IMR-90 (cell line): ENCODE measurements around the gene CNP.

Experiments
- BHLHE40 ChIP-seq: fragments of 150-350 bp; IDR thresholded peaks from 2 replicates; pipeline ENCODE4 v1.6.1; 2016; ENCODE audit warnings: mild to moderate bottlenecking, low read depth, low read length
- CEBPB ChIP-seq: IDR thresholded peaks from 2 replicates; pipeline ENCODE4 v1.6.1; 2012; ENCODE audit warnings: low read depth, low read length, improper control_type of control experiment
- FOS ChIP-seq: fragments of 150-350 bp; IDR thresholded peaks from 2 replicates; pipeline ENCODE4 v1.6.1; 2016; ENCODE audit warnings: low read depth, low read length
- MAZ ChIP-seq: IDR thresholded peaks from 2 replicates; pipeline ENCODE4 v1.6.1; 2012; ENCODE audit warnings: low read depth, mild to moderate bottlenecking, low read length, improper control_type of control experiment, moderate library complexity, borderline replicate concordance
- MXI1 ChIP-seq: IDR thresholded peaks from 2 replicates; pipeline ENCODE4 v1.6.1; 2012; ENCODE audit warnings: low read depth, mild to moderate bottlenecking, low read length, moderate library complexity, borderline replicate concordance
- POLR2A ChIP-seq: IDR thresholded peaks from 2 replicates; pipeline ENCODE4 v1.6.1; 2012; ENCODE audit warnings: mild to moderate bottlenecking, low read depth, low read length
- RAD21 ChIP-seq: IDR thresholded peaks from 2 replicates; pipeline ENCODE4 v1.6.1; 2012; ENCODE audit warnings: low read length, improper control_type of control experiment
- RCOR1 ChIP-seq: IDR thresholded peaks from 2 replicates; pipeline ENCODE4 v1.6.1; 2012; ENCODE audit warnings: mild to moderate bottlenecking, low read length, improper control_type of control experiment; ENCODE audit not compliant: insufficient replicate concordance
- RFX5 ChIP-seq: IDR thresholded peaks from 2 replicates; pipeline ENCODE4 v1.8.0; 2012; ENCODE audit warnings: low read depth, mild to moderate bottlenecking, low read length, moderate library complexity
- SMC3 ChIP-seq: fragments of 150-350 bp; IDR thresholded peaks from 2 replicates; pipeline ENCODE4 v1.6.1; 2016; ENCODE audit warnings: low read depth, mild to moderate bottlenecking, antibody characterized with exemption, low read length, moderate library complexity
- TF ChIP-seq, protein P1 (sequence below): conservative IDR thresholded peaks from 2 replicates; pipeline ENCODE4 v1.5.1; 2012; ENCODE audit warnings: mild to moderate bottlenecking, low read depth, low read length, improper control_type of control experiment
- TF ChIP-seq, protein P2 (sequence below): fragments of 150-350 bp; IDR thresholded peaks from 2 replicates; pipeline ENCODE4 v1.6.1; 2016; ENCODE audit warnings: low read depth, mild to moderate bottlenecking, low read length, moderate library complexity, borderline replicate concordance
- TF ChIP-seq, protein P3 (sequence below): fragments of 150-350 bp; IDR thresholded peaks from 2 replicates; pipeline ENCODE4 v1.6.1; 2017; ENCODE audit warnings: mild to moderate bottlenecking, antibody characterized with exemption, low read length, low read depth

DNA sequence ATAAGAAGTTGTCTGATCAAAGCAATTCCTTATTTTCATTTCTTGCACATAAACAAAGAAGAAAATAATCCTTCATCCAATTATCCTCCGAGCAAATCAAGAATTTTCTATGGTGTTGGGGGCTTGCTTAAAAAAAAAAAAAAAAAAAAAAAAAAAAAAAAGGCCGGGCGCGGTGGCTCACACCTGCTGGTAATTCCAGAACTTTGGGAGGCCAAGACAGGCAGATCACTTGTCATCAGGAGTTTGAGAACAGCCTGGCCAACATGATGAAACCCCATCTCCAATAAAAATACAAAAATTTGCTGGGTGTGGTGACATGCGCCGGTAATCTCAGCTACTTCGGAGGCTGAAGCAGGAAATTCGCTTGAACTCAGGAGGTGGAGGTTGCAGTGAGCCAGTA, 19.3 kb downstream of the CNP start:
- TF ChIP-seq, protein P1, sequence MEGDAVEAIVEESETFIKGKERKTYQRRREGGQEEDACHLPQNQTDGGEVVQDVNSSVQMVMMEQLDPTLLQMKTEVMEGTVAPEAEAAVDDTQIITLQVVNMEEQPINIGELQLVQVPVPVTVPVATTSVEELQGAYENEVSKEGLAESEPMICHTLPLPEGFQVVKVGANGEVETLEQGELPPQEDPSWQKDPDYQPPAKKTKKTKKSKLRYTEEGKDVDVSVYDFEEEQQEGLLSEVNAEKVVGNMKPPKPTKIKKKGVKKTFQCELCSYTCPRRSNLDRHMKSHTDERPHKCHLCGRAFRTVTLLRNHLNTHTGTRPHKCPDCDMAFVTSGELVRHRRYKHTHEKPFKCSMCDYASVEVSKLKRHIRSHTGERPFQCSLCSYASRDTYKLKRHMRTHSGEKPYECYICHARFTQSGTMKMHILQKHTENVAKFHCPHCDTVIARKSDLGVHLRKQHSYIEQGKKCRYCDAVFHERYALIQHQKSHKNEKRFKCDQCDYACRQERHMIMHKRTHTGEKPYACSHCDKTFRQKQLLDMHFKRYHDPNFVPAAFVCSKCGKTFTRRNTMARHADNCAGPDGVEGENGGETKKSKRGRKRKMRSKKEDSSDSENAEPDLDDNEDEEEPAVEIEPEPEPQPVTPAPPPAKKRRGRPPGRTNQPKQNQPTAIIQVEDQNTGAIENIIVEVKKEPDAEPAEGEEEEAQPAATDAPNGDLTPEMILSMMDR = no peak
- no peak for TF ChIP-seq MXI1
- TF ChIP-seq POLR2A = no peak
- no peak for TF ChIP-seq SMC3
- TF ChIP-seq, protein P2, sequence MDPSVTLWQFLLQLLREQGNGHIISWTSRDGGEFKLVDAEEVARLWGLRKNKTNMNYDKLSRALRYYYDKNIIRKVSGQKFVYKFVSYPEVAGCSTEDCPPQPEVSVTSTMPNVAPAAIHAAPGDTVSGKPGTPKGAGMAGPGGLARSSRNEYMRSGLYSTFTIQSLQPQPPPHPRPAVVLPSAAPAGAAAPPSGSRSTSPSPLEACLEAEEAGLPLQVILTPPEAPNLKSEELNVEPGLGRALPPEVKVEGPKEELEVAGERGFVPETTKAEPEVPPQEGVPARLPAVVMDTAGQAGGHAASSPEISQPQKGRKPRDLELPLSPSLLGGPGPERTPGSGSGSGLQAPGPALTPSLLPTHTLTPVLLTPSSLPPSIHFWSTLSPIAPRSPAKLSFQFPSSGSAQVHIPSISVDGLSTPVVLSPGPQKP = no peak
- no peak for TF ChIP-seq RAD21
- no peak for TF ChIP-seq RFX5
- no peak for TF ChIP-seq CEBPB
- TF ChIP-seq, protein P3, sequence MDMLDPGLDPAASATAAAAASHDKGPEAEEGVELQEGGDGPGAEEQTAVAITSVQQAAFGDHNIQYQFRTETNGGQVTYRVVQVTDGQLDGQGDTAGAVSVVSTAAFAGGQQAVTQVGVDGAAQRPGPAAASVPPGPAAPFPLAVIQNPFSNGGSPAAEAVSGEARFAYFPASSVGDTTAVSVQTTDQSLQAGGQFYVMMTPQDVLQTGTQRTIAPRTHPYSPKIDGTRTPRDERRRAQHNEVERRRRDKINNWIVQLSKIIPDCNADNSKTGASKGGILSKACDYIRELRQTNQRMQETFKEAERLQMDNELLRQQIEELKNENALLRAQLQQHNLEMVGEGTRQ = no peak
- TF ChIP-seq MAZ = no peak
- no peak for TF ChIP-seq BHLHE40
- TF ChIP-seq FOS = no peak
- TF ChIP-seq RCOR1 = no peak
